GM23338 (cell line): ENCODE measurements around the gene GRID1. TPM values are rescaled to one million over a fixed set of nuclear protein-coding genes. Genes with fewer than 3 reads are reported as not detected.

Experiments used
- ATAC-seq: fragments of 200-7000 bp; cut with Tn5 transposase; 3 replicates; pipeline ENCODE4 v1.9.1; 2020
- DNase-seq: peaks from one replicate; pipeline ENCODE4 v3.0.0-alpha.2; 2015; ENCODE audit warnings: low spot score
- H2AFZ ChIP-seq: fragments of 200-600 bp; sonication (generic); 2 replicates; pipeline ENCODE4 v1.8.0; 2016; ENCODE audit warnings: antibody characterized with exemption, mild to moderate bottlenecking, moderate library complexity
- H3F3A ChIP-seq: fragments of 200-600 bp; sonication (generic); replicated peaks from 2 replicates; pipeline ENCODE4 v1.8.0; 2017; ENCODE audit warnings: antibody characterized with exemption, mixed run types, low read depth
- H3K27ac ChIP-seq: fragments of 200-600 bp; sonication (generic); 2 replicates; pipeline ENCODE4 v1.6.1; 2016; ENCODE audit warnings: low read depth
- H3K27me3 ChIP-seq: fragments of 200-600 bp; sonication (generic); 2 replicates; pipeline ENCODE4 v1.8.0; 2016; ENCODE audit warnings: mild to moderate bottlenecking, mixed run types, moderate library complexity; ENCODE audit not compliant: insufficient read depth
- H3K36me3 ChIP-seq: fragments of 200-600 bp; sonication (generic); 2 replicates; pipeline ENCODE4 v1.8.0; 2016; ENCODE audit warnings: mild to moderate bottlenecking; ENCODE audit not compliant: insufficient read depth
- H3K4me1 ChIP-seq: fragments of 200-600 bp; sonication (generic); 2 replicates; pipeline ENCODE4 v1.8.0; 2016; ENCODE audit warnings: mild to moderate bottlenecking, moderate library complexity; ENCODE audit not compliant: insufficient read depth
- H3K4me2 ChIP-seq: fragments of 200-600 bp; sonication (generic); 2 replicates; pipeline ENCODE4 v1.7.1; 2017; ENCODE audit warnings: mixed run types
- H3K4me3 ChIP-seq: fragments of 200-600 bp; sonication (generic); 2 replicates; pipeline ENCODE4 v1.6.1; 2016; ENCODE audit warnings: mixed run types
- H3K79me2 ChIP-seq: fragments of 200-600 bp; sonication (generic); replicated peaks from 2 replicates; pipeline ENCODE4 v1.8.0; 2017; ENCODE audit warnings: mild to moderate bottlenecking; ENCODE audit not compliant: insufficient read depth
- H3K9me2 ChIP-seq: fragments of 200-600 bp; sonication (generic); 2 replicates; pipeline ENCODE4 v1.8.0; 2017; ENCODE audit not compliant: insufficient read depth
- H4K20me1 ChIP-seq: fragments of 200-600 bp; sonication (generic); replicated peaks from 2 replicates; pipeline ENCODE4 v1.8.0; 2017; ENCODE audit warnings: mild to moderate bottlenecking; ENCODE audit not compliant: insufficient read depth
- H3K27ac Mint-ChIP-seq: 2 replicates; pipeline ENCODE4 v1.8.0; 2020; ENCODE audit warnings: inconsistent platforms, mild to moderate bottlenecking, moderate library complexity, mixed read lengths
- H3K27me3 Mint-ChIP-seq: 3 replicates; pipeline ENCODE4 v1.8.0; 2022; ENCODE audit warnings: low read depth, mild to moderate bottlenecking, moderate library complexity, mixed read lengths, inconsistent platforms; ENCODE audit not compliant: insufficient read depth, poor library complexity
- H3K36me3 Mint-ChIP-seq: 3 replicates; pipeline ENCODE4 v1.8.0; 2021; ENCODE audit warnings: low read depth, mild to moderate bottlenecking, inconsistent platforms, moderate library complexity, mixed read lengths
- H3K4me1 Mint-ChIP-seq: 3 replicates; pipeline ENCODE4 v1.8.0; 2020; ENCODE audit warnings: mild to moderate bottlenecking, inconsistent platforms, mixed read lengths
- H3K4me3 Mint-ChIP-seq: 3 replicates; pipeline ENCODE4 v1.8.0; 2021; ENCODE audit warnings: moderate library complexity, mild to moderate bottlenecking, inconsistent platforms, mixed read lengths
- H3K9me3 Mint-ChIP-seq: 3 replicates; pipeline ENCODE4 v1.8.0; 2020; ENCODE audit warnings: moderate library complexity, mild to moderate bottlenecking, inconsistent platforms, mixed read lengths
- EZH2 ChIP-seq: fragments of 200-600 bp; sonication (generic); IDR thresholded peaks from one replicate; pipeline ENCODE4 v1.8.0; 2017; ENCODE audit warnings: antibody characterized with exemption, mild to moderate bottlenecking, low read depth; ENCODE audit not compliant: unreplicated experiment
- EZH2phosphoT487 ChIP-seq: fragments of 200-600 bp; sonication (generic); IDR thresholded peaks from one replicate; pipeline ENCODE4 v1.8.1; 2018; ENCODE audit warnings: antibody characterized with exemption; ENCODE audit not compliant: unreplicated experiment
- JUNB ChIP-seq: IDR thresholded peaks from one replicate; pipeline ENCODE4 v1.6.1; 2016; ENCODE audit warnings: antibody characterized with exemption; ENCODE audit not compliant: unreplicated experiment
- NANOG ChIP-seq: IDR thresholded peaks from 2 replicates; pipeline ENCODE4 v1.6.1; 2016; ENCODE audit warnings: antibody characterized with exemption, borderline replicate concordance
- POLR2AphosphoS5 ChIP-seq: IDR thresholded peaks from 2 replicates; pipeline ENCODE4 v1.6.1; 2016; ENCODE audit warnings: antibody characterized with exemption, low read depth
- STAT1 ChIP-seq: IDR thresholded peaks from one replicate; pipeline ENCODE4 v1.6.1; 2016; ENCODE audit warnings: antibody characterized with exemption; ENCODE audit not compliant: unreplicated experiment
- ZNF114 ChIP-seq: fragments of 250-450 bp; sonication (Bioruptor Pico); IDR thresholded peaks from 2 replicates; pipeline ENCODE4 v1.5.0; 2020; ENCODE audit warnings: mild to moderate bottlenecking, moderate library complexity
- ZNF331 ChIP-seq: fragments of 250-450 bp; sonication (Bioruptor Pico); IDR thresholded peaks from 2 replicates; pipeline ENCODE4 v1.5.0; 2020; ENCODE audit warnings: low read depth, mild to moderate bottlenecking, moderate library complexity
- polyA plus RNA-seq: library from polyadenylated mRNA; unstranded; fragments of >200 nt; fragmentation: Nextera tagmentation; extraction: Ambion mirVana; gene quantifications from 2 replicates; pipeline ENCODE4 v1.2.1, GENCODE V29; 2016
- total RNA-seq: library from RNA; depleted of rRNA; stranded (reverse); fragments of >200 nt; shearing (Covaris generic); gene quantifications from 2 replicates; pipeline ENCODE4 v1.2.3, GENCODE V29; 2014
- TF ChIP-seq, protein P1 (sequence below): IDR thresholded peaks from 2 replicates; pipeline ENCODE4 v1.6.1; 2016; ENCODE audit warnings: antibody characterized with exemption
- TF ChIP-seq, protein P2 (sequence below): IDR thresholded peaks from one replicate; pipeline ENCODE4 v1.6.1; 2018; ENCODE audit warnings: antibody characterized with exemption; ENCODE audit not compliant: unreplicated experiment
- TF ChIP-seq, protein P3 (sequence below), 2 experiments: fragments of 200-600 bp in 1 of 2; sonication (generic) in 1 of 2; conservative IDR thresholded peaks; 2 replicates each; pipeline versions ENCODE4 v1.5.1 to v1.6.1; 2016 to 2017; ENCODE audit warnings: antibody characterized with exemption in 2 of 2, low read depth in 2 of 2, mild to moderate bottlenecking in 2 of 2, moderate library complexity in 1 of 2
- TF ChIP-seq, protein P4 (sequence below): fragments of 250-450 bp; sonication (Bioruptor Pico); IDR thresholded peaks from 2 replicates; pipeline ENCODE4 v1.5.0; 2020; ENCODE audit warnings: mild to moderate bottlenecking, moderate library complexity

GRID1 gene
- total and polyA plus RNA-seq, 2 experiments from 2014 or later: 0.14 to 0.15 TPM

DNA sequence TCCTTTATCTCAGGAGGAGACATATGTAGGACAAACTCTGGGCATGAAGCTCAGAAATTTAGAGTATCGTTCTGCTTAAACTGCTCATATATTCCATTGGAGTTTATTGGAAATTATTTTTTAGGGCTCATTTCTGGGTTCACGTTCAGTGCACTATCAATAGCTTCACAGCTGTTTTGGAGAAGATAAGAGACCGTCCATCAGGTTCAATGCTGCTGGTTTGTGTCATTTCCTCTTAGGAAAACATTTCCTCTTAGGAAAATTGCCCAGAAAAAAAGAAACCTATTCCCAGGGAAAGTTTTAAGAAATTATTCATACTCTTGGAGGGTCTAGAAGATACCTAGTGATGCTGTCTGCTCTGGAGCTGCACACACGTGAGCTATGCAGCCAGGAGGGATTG is 691.7 kb downstream of the GRID1 start (continued):
- TF ChIP-seq, protein P1, sequence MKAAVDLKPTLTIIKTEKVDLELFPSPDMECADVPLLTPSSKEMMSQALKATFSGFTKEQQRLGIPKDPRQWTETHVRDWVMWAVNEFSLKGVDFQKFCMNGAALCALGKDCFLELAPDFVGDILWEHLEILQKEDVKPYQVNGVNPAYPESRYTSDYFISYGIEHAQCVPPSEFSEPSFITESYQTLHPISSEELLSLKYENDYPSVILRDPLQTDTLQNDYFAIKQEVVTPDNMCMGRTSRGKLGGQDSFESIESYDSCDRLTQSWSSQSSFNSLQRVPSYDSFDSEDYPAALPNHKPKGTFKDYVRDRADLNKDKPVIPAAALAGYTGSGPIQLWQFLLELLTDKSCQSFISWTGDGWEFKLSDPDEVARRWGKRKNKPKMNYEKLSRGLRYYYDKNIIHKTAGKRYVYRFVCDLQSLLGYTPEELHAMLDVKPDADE: no peak
- no peak for TF ChIP-seq EZH2

DNA sequence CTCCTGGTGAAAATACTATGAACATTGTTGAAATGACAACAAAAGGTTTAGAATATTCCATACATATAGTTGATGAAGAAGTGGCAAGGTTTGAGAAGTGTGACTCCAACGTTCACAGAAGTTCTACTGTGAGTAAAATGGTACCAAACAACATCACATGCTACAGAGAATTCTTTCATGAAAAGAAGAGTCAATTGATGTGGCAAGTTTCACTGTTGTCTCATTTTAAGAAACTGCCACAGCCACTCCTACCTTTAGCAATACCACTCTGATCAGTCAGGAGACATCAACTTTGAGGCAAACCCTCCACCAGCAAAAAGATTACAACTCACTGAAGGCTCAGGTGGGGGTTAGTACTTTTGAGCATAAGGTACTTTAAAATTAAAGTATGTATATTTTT is 693.3 kb downstream of the GRID1 start:
- DNase-seq (no peak), ATAC-seq (no peak)
- Histone ChIP-seq H3K4me3 (no peak overlapping the region), H3K4me1 (no peaks in the 10 kb centered on the region), H3K36me3 (peaks cover 3% of the 10 kb centered on the region; the same call in 1 of the 2 replicates), H3K79me2 (no peaks in the 10 kb centered on the region), H3K27me3 (no peaks in the 10 kb centered on the region), H3K4me2 (no peak overlapping the region), H2AFZ (no peak overlapping the region), H3K27ac (no peak overlapping the region), H3K9me2 (no peaks in the 10 kb centered on the region; the same call in 1 of the 2 replicates), H3F3A (no peaks in the 10 kb centered on the region), H4K20me1 (no peaks in the 10 kb centered on the region)
- Mint-ChIP-seq H3K27ac (no peak overlapping the region), H3K36me3 (peaks cover 18% of the 10 kb centered on the region), H3K27me3 (no peaks in the 10 kb centered on the region), H3K9me3 (peaks cover 93% of the 10 kb centered on the region), H3K4me3 (no peak overlapping the region), H3K4me1 (peaks cover 1% of the 10 kb centered on the region; the same call in 1 of the 3 replicates)
- TF ChIP-seq ZNF114 (CRISPR knock-in tag): no peak
- no peak for TF ChIP-seq NANOG
- no peak for TF ChIP-seq STAT1
- TF ChIP-seq, protein P2, sequence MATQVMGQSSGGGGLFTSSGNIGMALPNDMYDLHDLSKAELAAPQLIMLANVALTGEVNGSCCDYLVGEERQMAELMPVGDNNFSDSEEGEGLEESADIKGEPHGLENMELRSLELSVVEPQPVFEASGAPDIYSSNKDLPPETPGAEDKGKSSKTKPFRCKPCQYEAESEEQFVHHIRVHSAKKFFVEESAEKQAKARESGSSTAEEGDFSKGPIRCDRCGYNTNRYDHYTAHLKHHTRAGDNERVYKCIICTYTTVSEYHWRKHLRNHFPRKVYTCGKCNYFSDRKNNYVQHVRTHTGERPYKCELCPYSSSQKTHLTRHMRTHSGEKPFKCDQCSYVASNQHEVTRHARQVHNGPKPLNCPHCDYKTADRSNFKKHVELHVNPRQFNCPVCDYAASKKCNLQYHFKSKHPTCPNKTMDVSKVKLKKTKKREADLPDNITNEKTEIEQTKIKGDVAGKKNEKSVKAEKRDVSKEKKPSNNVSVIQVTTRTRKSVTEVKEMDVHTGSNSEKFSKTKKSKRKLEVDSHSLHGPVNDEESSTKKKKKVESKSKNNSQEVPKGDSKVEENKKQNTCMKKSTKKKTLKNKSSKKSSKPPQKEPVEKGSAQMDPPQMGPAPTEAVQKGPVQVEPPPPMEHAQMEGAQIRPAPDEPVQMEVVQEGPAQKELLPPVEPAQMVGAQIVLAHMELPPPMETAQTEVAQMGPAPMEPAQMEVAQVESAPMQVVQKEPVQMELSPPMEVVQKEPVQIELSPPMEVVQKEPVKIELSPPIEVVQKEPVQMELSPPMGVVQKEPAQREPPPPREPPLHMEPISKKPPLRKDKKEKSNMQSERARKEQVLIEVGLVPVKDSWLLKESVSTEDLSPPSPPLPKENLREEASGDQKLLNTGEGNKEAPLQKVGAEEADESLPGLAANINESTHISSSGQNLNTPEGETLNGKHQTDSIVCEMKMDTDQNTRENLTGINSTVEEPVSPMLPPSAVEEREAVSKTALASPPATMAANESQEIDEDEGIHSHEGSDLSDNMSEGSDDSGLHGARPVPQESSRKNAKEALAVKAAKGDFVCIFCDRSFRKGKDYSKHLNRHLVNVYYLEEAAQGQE: no peak
- TF ChIP-seq, protein P3, sequence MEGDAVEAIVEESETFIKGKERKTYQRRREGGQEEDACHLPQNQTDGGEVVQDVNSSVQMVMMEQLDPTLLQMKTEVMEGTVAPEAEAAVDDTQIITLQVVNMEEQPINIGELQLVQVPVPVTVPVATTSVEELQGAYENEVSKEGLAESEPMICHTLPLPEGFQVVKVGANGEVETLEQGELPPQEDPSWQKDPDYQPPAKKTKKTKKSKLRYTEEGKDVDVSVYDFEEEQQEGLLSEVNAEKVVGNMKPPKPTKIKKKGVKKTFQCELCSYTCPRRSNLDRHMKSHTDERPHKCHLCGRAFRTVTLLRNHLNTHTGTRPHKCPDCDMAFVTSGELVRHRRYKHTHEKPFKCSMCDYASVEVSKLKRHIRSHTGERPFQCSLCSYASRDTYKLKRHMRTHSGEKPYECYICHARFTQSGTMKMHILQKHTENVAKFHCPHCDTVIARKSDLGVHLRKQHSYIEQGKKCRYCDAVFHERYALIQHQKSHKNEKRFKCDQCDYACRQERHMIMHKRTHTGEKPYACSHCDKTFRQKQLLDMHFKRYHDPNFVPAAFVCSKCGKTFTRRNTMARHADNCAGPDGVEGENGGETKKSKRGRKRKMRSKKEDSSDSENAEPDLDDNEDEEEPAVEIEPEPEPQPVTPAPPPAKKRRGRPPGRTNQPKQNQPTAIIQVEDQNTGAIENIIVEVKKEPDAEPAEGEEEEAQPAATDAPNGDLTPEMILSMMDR (conservative IDR thresholded peaks at IDR 0.05; ENCODE audit: low read depth in 2 of 2): no peak
- no peak for TF ChIP-seq ZNF331 (CRISPR knock-in tag)
- TF ChIP-seq JUNB: no peak
- TF ChIP-seq POLR2AphosphoS5: no peak
- TF ChIP-seq, protein P4, sequence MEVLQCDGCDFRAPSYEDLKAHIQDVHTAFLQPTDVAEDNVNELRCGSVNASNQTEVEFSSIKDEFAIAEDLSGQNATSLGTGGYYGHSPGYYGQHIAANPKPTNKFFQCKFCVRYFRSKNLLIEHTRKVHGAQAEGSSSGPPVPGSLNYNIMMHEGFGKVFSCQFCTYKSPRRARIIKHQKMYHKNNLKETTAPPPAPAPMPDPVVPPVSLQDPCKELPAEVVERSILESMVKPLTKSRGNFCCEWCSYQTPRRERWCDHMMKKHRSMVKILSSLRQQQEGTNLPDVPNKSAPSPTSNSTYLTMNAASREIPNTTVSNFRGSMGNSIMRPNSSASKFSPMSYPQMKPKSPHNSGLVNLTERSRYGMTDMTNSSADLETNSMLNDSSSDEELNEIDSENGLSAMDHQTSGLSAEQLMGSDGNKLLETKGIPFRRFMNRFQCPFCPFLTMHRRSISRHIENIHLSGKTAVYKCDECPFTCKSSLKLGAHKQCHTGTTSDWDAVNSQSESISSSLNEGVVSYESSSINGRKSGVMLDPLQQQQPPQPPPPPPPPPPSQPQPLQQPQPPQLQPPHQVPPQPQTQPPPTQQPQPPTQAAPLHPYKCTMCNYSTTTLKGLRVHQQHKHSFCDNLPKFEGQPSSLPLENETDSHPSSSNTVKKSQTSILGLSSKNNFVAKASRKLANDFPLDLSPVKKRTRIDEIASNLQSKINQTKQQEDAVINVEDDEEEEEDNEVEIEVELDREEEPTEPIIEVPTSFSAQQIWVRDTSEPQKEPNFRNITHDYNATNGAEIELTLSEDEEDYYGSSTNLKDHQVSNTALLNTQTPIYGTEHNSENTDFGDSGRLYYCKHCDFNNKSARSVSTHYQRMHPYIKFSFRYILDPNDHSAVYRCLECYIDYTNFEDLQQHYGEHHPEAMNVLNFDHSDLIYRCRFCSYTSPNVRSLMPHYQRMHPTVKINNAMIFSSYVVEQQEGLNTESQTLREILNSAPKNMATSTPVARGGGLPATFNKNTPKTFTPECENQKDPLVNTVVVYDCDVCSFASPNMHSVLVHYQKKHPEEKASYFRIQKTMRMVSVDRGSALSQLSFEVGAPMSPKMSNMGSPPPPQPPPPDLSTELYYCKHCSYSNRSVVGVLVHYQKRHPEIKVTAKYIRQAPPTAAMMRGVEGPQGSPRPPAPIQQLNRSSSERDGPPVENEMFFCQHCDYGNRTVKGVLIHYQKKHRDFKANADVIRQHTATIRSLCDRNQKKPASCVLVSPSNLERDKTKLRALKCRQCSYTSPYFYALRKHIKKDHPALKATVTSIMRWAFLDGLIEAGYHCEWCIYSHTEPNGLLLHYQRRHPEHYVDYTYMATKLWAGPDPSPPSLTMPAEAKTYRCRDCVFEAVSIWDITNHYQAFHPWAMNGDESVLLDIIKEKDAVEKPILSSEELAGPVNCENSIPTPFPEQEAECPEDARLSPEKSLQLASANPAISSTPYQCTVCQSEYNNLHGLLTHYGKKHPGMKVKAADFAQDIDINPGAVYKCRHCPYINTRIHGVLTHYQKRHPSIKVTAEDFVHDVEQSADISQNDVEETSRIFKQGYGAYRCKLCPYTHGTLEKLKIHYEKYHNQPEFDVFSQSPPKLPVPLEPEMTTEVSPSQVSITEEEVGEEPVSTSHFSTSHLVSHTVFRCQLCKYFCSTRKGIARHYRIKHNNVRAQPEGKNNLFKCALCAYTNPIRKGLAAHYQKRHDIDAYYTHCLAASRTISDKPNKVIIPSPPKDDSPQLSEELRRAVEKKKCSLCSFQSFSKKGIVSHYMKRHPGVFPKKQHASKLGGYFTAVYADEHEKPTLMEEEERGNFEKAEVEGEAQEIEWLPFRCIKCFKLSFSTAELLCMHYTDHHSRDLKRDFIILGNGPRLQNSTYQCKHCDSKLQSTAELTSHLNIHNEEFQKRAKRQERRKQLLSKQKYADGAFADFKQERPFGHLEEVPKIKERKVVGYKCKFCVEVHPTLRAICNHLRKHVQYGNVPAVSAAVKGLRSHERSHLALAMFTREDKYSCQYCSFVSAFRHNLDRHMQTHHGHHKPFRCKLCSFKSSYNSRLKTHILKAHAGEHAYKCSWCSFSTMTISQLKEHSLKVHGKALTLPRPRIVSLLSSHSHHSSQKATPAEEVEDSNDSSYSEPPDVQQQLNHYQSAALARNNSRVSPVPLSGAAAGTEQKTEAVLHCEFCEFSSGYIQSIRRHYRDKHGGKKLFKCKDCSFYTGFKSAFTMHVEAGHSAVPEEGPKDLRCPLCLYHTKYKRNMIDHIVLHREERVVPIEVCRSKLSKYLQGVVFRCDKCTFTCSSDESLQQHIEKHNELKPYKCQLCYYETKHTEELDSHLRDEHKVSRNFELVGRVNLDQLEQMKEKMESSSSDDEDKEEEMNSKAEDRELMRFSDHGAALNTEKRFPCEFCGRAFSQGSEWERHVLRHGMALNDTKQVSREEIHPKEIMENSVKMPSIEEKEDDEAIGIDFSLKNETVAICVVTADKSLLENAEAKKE (CRISPR knock-in tag): no peak
- TF ChIP-seq, protein P1: no peak
- no peak for TF ChIP-seq EZH2
- no peak for TF ChIP-seq EZH2phosphoT487
